K562 (cell line): ENCODE data around the gene TMEM164.

Experiments used
- BDP1 ChIP-seq: IDR thresholded peaks from 3 replicates; pipeline ENCODE4 v1.6.1; 2011; ENCODE audit not compliant: insufficient read length, insufficient read depth
- FOSL1 ChIP-seq: fragments of 200-800 bp; sonication (Bioruptor generic); conservative IDR thresholded peaks from 2 replicates; pipeline ENCODE4 v1.6.1; 2016; ENCODE audit warnings: missing genetic modification characterization, missing compliant biosample characterization
- MAX ChIP-seq: sonication (generic); formaldehyde crosslinking; IDR thresholded peaks from 2 replicates; pipeline ENCODE4 v1.9.0; 2022; ENCODE audit warnings: mild to moderate bottlenecking, missing genetic modification reagents
- POLR2AphosphoS5 ChIP-seq: IDR thresholded peaks from 2 replicates; pipeline ENCODE4 v1.6.1; 2011; ENCODE audit warnings: mild to moderate bottlenecking, low read depth, low read length, moderate library complexity; ENCODE audit not compliant: control insufficient read depth, insufficient read depth
- RAD21 ChIP-seq, 2 experiments: fragments of 250-450 bp in 1 of 2; fragments of 450-650 bp in 1 of 2; sonication (Bioruptor Pico) in 1 of 2; formaldehyde crosslinking in 1 of 2; IDR thresholded peaks in 1 of 2; conservative IDR thresholded peaks in 1 of 2; 2 replicates each; pipeline versions ENCODE4 v1.4.0 to v1.8.0; 2020 to 2022; ENCODE audit warnings: mild to moderate bottlenecking in 2 of 2, moderate library complexity in 1 of 2

DNA sequence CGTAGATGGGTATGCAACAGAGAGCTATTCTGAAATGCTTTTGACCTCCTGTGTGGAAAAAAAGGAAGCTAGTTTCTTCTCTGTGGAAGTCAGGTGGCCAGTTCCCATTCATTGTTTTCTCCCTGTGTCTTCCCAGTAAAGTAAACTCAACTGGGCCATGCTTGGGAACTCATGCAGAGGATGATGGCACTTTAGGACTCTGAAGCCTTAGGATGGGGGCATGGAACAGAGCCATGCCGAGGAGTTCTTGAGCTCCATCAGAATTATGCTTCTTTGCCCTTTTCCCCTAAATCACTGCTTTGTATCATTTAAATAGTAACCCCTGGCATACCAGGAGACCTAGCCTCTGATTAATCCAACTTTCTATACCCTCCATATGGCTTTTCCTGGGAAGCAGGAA, 3.2 kb downstream of the TMEM164 start:
- TF ChIP-seq POLR2AphosphoS5 (no peak), MAX (no peak), BDP1 (no peak), RAD21 (CRISPR knock-in tag; conservative IDR thresholded peaks at IDR 0.05 in 1 of 2, IDR thresholded peaks at IDR 0.05 in 1 of 2) (no peak), FOSL1 (tag) (no peak)
